RCC 7860 (cell line): Measurements from ENCODE around the gene GPC1.
"Not testable (repeated sequence)": the region's sequence is repeated elsewhere in the genome, so short reads cannot be mapped to it uniquely, and the experiment has no call there.

Experiments used
- DNase-seq: peaks from one replicate; pipeline ENCODE4 v3.0.0-alpha.2; 2015; ENCODE audit warnings: low spot score
- FAIRE-seq: peaks from 2 replicates; lab custom pipeline; 2012; peaks lifted over from hg19 to GRCh38; lab: Jason Lieb, UNC

Gene GPC1, protein sequence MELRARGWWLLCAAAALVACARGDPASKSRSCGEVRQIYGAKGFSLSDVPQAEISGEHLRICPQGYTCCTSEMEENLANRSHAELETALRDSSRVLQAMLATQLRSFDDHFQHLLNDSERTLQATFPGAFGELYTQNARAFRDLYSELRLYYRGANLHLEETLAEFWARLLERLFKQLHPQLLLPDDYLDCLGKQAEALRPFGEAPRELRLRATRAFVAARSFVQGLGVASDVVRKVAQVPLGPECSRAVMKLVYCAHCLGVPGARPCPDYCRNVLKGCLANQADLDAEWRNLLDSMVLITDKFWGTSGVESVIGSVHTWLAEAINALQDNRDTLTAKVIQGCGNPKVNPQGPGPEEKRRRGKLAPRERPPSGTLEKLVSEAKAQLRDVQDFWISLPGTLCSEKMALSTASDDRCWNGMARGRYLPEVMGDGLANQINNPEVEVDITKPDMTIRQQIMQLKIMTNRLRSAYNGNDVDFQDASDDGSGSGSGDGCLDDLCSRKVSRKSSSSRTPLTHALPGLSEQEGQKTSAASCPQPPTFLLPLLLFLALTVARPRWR

DNA sequence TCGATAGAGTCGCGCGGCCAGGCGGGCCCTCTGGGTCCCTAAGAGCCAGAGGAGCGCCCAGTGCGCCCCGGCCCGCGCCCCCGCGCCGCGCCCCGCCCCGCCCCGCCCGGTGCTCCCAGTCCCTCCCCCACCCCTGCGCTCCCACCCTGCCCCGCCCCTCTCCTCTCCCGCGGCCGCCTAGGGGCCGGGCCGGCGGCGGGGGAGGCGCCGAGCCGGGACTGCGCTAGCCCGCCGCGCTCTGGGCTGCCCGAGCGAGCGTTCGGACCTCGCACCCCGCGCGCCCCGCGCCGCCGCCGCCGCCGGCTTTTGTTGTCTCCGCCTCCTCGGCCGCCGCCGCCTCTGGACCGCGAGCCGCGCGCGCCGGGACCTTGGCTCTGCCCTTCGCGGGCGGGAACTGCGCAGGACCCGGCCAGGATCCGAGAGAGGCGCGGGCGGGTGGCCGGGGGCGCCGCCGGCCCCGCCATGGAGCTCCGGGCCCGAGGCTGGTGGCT, at the start of gene GPC1:
Gene GPC1, plus strand, starts transcription at position 207 of the 491 bp plus-strand sequence. Its CDS starts 256 bp downstream, at position 463.
- DNase-seq (peak; percentile 61), FAIRE-seq (no peak)

DNA sequence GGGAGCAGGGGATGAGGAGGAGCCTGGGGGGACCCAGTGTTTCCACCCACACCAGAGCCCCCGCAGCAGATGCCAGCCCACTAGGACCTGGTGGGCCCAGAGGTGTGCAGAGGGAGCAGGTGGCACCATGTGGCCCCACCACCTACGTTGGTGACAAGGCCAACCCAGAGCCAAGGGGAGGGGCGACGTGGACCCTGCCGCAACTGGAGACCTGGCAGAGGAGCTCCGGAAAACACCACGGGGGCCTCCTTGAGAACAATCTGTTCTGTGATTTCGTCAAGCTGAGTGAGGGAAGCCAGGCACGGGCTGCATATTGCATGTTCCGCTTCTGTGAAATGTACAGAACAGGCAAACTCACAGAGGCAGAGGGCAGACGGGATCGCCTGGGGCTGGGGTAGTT, 49.1 kb upstream of the GPC1 start:
- no peak for FAIRE-seq
- no peak for DNase-seq

DNA sequence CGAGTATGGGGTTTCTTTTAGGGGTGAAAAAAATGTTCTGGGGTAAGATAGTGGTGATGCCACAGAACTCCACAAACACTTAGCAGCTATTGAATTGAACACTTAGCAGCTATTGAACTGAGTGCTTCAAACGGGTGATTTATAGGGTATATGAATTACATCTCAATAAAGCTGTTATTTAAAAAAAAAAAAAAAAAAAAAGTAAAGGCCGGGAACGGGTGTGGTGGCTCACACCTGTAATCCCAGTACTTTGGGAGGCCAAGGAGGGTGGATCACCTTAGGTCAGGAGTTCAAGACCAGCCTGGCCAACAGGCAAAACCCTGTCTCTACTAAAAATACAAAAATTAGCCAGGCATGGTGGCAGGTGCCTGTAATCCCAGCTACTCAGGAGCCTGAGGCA, 48.7 kb upstream of the GPC1 start:
- not testable (repeated sequence) for FAIRE-seq, DNase-seq

DNA sequence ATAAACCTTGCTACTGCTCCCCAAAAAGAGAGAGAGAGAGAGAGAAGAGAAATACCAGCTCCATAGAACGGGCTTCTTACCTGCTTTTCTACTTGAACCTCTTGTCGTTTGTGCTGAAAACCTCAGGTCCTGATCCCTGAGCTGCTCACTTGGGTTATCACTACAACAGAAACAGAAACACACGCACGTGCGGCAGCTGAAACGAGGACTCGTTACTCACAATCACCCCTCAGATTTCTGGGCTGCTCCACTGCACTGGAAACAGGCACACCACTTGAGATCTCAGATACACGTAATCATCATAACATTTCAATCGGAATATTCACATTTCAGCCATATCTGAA, 48.2 kb upstream of the GPC1 start:
- no peak for FAIRE-seq
- no peak for DNase-seq

DNA sequence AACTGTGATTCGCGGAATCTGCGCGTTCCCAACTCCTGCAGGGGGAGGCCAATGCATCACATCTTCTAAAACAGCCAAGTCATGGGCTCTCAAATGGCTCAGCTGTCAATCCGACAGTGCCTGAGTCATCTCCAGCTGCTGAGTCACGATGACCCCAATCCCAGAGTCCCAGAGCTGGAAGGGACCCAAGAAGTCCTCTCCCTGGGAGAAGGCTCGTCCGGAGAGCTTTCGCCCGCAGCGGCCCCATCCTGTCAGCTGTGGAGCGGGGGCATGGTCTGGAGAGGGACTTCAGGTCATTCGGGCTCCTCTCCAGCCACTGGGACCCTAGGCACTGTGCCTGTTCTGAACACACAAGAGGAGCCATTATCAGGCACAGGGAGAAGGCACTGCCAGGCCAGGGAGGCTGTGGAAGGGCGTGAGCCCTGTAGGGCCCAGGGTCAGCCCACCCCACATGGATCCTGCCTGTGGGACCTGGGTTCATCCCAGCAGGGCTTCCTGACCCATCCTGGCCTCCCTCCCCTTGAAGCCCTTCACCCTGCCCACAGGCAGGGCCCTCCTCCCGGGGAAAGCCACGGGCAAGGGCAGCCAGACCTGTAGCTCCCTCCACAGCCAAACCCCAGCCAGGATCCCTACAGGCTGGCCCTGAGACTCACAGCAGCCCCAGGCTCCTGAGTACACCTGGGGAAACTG, 47.6 kb upstream of the GPC1 start:
- FAIRE-seq (peak; percentile 95), DNase-seq (peak; percentile 94)

DNA sequence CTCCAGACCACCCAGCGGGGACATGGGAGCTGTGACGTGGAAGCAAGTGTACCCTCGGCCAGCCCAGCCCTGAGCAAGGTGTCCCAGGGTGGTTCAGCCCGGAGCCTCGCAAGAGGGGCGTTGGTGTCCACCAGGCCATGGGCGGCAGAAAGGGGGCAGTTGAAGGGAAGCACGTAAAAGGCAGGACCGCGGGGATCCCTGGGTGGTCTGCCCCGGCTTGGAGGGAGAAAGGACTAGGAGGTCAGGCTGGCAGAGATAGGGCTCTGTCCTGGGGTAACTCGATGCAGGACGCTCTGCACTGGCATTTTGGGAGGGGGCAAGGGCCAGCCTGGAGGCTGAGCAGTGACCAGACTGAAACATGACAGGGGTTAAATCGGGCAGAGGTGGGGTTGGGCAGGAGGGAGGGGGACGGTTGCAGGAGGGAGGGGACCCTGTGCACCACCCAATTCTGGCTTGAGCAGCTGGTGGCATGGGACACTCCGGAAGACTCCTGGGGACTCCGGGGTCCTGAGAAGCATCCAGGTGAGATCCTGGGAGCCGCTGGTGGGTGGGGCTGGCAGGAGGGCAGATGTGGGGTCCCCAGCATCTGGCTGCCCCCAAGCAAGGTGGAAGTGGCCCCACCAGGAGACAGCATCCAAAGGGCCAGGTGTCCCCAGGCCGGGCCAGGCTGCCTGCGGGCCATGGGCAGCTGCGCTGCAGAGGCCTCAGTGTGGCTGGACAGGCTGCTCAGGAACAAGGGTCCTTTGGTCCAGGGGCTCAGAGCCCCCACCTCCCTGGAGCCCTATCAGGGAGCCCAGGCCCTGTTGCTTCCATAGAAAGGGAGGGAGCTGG, 46.8 kb upstream of the GPC1 start:
- FAIRE-seq (no peak), DNase-seq (no peak)

DNA sequence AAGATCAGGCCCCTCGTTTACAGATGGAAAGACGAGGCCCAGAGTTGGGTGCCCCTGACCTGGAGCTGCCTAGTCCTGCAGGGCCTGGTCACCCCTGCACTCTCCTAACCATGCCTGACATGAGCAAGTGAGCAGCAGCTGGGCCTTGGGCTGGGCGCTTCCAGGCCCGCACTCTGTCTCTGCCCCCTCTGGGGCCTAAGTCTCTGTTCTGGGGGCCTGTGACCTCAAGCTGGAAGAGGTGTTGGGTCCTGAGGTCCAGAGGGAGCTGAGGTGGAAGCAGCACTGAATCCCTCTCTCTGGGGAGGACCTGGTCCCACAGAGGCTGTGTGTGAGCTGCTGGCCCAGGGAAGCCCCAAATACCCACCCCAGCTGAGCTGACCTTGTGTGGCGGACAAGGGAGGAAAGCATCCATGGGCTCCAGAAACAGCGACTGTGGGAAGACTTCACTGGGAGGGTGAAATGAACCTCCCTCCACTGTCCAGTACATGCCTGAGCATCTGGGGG, 46.1 kb upstream of the GPC1 start:
- DNase-seq = no peak
- no peak for FAIRE-seq

DNA sequence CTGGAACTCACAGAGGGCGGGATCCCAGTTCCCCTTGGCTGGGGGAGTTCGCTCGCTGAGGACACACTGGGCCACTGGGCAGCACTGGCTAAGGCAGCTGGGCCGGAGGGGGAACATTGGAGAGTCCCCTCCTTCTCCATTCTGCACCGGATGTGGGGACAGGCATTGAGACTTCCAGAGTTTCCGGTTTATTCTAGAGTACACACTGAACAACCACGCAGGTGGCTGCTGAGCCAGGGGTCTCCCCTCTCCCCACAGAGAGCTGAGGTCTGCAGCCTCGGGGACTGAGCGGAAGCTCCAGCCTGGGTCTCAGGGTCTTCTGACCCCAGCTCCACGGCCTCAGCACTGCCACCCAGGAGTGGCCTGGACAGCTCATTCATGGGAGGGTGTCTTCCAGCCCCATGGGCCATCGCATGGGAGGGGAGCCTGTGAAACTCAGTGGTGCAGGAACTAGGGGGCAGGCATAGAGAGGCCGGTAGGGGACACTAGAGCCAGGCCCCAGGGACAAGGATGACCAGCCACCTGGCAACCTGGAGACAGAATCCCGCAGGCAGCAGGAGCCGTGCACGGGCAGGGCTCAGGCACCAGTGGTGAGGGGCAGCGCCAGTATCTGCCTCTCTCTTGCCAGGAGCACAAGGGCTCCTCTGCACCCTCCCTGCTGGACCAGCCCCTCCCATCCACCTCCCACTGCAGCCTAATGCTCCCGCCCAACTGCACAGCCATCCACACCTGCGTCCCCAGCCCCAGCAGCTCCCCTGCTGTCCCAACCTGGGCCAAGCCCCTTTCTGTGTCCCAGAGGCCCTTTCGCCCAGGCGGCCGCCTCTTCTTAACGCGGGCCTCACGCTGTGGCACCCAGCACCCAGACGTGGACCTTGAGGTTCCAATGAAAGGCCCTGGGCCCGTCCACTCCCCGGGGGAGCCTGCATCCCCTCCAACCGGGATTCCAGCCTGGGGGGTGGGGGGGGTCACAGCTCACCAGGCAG, 45.1 kb upstream of the GPC1 start:
- DNase-seq (no peak), FAIRE-seq (no peak)

DNA sequence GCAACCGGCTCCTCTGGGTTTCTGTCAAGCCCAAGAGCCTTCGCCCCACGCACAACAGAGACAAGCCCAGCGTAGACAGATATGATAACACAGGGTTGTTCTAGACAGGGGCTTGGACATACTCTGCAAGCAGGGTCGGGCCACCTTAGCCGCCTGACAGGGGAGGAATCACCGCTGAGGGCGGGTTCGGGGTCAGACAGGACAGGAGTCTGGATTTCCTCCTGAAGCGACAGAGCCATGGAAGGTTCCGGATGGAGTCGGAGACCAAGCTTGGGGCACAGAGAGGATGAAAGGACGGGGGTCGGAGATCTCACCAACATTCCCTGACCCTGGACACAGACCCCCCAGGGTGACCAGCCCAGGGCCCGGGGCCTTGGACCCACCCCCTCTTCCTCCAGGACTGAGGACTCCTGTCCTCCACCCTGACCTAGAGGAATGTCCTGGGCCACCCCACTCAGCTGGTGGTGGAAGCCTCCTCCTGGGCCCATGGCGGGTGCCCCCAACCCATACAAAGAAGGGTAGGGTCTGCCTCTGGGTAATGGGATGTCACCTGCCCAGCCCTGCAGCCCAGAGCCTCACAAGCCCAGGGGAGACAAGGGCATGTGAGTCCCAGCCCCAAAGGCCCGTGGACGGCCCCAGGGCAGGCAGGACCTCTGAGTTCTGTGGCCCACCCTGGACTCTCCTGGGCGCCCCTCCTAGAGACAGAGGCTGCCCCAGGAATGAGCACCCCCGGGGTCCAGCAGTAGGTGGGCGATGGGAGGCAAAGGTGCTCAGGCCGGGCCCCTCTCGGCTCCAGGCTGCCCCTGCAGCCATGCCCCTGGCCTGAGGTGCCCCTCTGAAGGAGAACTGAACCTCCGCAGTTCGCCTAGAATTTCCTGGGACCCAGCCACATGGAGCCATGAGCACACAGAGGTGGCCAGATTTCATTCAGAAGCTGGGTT, 44.1 kb upstream of the GPC1 start:
- DNase-seq (no peak), FAIRE-seq (no peak)

DNA sequence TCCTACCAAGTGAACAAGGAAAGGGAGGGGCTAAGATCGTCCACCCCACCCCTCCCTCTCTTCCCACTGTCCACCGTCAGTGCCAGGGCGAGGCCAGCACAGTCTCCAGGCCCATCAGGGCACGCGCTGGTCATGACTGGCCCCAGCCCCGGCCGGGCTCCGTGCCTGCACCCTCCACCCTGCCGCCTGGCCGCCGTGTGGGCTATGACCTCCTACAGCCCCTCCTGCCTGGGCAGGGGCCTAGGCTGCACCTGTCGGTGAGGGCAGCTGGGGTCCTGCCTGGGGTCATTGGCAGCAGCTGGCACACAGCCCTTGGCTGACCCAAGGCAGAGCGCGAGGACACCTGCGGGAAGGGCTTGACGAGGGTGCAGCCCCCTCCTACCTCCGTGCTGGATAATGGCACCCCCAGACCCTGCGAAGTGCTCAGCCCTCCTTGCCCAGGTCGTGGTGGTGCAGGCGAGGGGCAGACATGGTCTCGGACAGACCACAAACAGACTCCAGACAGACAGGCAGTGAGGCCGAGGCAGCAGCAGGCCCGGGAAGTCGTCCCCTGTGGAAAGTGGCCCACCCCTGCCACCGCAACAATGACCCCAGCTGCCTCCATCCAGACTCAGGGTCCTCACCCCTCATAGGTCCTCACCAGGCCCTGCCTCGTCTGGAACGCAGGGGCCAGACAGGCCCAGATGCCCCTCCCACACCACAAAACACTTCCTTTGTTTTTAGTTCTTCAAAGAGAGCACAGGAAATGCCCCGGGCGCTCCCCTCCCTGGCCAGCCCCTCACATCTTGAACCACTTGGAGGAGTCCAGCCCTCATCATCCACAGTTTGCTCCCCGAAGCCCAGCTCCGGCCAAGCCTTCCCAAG, 43.1 kb upstream of the GPC1 start:
- FAIRE-seq (no peak), DNase-seq (no peak)

DNA sequence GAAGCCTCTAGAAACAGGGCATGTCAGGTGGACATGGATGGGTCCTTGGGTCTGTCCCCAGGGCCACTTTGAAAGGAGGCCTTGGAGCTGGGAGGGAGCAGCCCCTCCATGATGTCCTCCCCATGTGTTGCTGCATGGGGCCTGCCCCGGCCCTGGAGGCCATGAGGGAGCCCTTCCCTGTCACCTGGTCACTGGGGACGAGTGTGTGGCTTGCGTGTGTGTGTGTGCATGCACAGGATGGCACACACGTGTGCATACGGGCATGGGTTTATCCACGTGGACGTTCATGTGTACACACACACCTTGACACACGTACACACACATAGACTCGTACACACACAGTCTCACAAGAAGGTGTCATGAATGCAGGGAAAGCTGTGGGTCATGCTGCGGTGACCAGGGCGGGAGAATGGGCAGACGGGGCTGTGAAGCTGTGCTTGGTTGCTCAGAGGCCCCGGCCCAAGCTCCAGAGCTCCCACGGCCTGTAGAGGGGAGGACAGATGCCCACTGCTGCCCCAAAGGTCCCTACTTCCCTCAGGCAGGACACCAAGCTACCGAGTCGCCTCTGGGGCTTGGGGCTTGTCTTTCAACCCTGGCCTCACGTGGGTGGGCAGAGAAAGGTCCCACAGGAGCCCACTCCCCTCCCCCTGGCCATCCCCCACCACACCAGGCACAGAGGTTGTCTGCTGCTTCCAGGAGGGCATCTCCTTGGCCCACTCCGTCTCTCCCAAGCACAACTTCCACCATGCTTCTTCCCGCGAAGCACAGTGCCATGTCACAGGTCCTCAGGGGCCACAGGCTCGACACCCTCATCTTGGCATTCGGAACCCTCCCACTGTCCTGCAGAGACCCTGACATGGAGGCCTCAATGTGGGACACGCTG, 42.3 kb upstream of the GPC1 start:
- no peak for DNase-seq
- FAIRE-seq = no peak

DNA sequence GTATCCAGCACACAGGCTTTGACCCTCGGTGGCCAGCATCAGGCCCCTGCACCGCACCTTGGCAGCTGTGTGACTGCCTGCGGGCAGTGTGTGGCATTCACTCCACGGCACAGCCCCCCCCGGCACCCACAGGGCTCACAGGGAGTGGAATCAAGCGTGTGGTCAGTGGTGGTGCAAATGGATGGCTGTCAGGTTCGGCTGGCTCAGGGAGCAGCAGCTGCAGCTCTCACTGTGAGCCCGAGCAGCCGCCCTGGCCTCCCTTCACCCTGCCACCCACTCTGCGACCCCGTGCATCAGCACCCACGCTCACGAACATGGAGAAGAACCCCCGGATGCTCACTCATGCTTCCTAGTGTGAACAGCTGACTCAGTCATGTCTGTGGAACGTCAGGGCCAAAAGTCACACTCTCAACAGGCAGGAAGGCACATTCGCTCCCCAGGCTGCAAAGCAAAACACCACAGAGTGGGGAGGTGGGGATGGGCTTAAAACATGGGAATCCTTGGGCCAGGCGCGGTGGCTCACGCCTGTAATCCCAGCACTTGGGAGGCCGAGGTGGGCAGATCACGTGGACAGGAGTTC, 41.5 kb upstream of the GPC1 start:
- FAIRE-seq (no peak), DNase-seq (no peak)

DNA sequence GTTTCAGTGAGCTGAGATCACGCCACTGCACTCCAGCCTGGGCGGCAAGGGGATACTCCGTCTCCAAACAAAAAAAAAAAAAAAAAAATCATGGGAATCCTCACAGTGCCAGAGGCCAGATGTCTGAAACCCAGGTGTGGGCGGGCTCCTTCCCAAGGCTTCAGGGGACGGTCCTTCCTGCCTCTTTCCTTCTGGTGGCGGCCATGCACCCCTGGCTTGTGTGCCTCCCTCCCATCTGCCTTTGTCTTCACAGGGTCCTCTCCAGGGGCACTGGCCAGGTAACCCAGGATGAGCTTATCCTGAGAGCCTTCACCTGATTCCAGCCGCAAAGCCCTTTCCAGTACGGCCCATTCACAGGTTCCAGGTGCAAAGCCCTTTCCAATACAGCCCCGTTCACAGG, 40.9 kb upstream of the GPC1 start:
- DNase-seq (no peak), FAIRE-seq (no peak)

DNA sequence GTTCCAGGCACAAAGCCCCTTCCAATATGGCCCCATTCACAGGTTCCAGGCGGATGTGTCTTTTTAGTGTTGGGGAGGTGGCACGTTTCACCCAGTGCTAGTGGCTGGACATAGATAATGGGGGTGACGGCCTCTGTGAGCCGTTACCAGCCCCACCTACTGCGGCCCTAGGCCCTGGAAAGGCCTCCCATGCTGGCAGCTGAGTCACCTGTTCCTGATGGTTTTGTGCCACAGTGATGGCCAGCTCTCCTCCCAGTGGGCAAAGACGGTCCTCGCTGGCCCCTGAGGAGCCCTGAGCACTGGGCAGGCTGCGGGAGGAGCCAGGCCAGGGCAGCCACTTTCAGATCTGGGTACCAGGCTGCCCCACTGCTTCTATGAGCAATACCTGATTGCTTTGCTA, 40.0 kb upstream of the GPC1 start:
- FAIRE-seq (no peak), DNase-seq (no peak)

DNA sequence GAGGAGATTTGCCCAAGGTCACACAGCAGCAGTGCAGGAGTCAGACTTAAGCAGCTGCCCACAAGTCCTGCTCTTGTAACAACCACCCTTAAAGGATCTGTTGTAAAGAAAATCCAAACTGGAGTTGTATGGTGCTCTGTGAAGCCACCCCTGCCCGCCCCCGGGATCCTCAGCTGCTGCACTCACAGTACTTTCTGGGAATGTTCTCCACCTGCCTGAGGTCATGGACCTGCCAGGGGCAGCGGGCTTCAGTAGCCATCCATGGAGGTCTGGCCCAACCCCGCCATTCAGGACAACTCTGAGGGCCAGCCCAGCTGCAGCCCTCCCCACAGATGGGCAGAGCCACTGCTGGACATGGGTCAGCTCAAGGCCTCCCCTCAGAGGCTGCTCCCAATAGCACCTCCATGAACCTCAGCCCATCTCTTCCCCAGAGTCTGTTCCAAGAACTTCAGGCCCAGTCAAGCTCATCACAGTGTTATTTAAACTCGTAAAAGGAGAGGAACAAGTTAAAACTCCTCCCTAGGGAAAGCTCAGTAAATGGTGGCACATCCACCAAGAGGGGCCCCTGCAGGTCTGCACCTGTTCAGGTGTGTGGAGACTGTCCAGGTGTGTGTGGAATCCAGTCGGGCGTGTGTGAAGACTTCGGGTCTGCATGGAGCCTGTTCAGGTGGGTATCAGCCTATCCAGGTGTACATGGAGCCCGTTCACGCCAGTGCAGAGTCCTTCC, 39.4 kb upstream of the GPC1 start:
- DNase-seq = no peak
- FAIRE-seq = no peak
